ENCODE results near the gene CCR5AS.

DNA sequence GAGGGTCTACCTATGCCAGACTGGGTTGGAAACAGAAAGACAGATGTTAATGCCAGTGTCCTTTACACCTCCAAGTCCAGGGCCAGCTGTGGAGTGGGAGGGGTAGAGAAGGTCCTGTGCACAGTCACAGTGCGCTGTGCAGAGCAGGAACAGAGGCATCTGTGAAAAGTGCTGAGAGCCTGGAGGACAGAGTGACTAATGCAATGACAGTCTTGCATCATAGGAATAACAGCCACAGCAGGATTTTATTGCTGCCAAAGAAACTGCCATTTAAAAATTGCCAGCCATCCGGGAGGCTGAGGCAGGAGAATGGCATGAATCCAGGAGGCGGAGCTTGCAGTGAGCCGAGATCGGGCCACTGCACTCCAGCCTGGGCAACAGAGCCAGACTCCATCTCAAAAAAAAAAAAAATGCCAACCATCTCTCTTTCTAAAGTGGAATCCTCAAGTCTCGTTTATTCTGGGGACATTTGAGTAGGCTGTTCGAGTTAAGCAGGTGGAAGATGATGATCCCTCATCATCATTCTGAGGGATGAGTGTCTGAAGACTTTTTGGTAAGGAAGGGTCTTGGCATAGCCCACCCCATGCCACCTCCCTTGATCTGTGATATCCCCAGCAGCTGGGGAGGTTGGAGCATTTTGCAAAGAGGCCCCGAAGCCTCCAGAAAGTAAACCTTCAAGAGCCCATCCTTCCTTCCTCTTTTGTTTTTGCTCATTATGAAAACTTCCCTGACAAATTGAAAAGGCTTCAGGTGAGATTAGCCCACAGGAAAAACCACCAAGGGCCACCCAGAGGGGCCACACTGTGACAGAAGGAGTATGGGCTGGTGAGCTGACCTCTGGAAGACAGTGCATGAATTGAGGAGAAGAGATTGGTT, 45.2 kb downstream of the CCR5AS start:
- TF ChIP-seq, protein P1, sequence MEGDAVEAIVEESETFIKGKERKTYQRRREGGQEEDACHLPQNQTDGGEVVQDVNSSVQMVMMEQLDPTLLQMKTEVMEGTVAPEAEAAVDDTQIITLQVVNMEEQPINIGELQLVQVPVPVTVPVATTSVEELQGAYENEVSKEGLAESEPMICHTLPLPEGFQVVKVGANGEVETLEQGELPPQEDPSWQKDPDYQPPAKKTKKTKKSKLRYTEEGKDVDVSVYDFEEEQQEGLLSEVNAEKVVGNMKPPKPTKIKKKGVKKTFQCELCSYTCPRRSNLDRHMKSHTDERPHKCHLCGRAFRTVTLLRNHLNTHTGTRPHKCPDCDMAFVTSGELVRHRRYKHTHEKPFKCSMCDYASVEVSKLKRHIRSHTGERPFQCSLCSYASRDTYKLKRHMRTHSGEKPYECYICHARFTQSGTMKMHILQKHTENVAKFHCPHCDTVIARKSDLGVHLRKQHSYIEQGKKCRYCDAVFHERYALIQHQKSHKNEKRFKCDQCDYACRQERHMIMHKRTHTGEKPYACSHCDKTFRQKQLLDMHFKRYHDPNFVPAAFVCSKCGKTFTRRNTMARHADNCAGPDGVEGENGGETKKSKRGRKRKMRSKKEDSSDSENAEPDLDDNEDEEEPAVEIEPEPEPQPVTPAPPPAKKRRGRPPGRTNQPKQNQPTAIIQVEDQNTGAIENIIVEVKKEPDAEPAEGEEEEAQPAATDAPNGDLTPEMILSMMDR (IDR thresholded peaks at IDR 0.05): no peak
- TF ChIP-seq POLR2A (IDR thresholded peaks at IDR 0.05): no peak
- TF ChIP-seq POLR2AphosphoS5 (IDR thresholded peaks at IDR 0.05): no peak

All from prostate gland (tissue), 2 donors.